ENCODE results near the gene KCNQ2. TPM values are rescaled to one million over a fixed set of nuclear protein-coding genes. Genes with fewer than 3 reads are reported as not detected.

Gene KCNQ2
- total and polyA plus RNA-seq, 3 donors from 2014 or later = 36.2 to 60.9 (median 49.2) TPM

DNA sequence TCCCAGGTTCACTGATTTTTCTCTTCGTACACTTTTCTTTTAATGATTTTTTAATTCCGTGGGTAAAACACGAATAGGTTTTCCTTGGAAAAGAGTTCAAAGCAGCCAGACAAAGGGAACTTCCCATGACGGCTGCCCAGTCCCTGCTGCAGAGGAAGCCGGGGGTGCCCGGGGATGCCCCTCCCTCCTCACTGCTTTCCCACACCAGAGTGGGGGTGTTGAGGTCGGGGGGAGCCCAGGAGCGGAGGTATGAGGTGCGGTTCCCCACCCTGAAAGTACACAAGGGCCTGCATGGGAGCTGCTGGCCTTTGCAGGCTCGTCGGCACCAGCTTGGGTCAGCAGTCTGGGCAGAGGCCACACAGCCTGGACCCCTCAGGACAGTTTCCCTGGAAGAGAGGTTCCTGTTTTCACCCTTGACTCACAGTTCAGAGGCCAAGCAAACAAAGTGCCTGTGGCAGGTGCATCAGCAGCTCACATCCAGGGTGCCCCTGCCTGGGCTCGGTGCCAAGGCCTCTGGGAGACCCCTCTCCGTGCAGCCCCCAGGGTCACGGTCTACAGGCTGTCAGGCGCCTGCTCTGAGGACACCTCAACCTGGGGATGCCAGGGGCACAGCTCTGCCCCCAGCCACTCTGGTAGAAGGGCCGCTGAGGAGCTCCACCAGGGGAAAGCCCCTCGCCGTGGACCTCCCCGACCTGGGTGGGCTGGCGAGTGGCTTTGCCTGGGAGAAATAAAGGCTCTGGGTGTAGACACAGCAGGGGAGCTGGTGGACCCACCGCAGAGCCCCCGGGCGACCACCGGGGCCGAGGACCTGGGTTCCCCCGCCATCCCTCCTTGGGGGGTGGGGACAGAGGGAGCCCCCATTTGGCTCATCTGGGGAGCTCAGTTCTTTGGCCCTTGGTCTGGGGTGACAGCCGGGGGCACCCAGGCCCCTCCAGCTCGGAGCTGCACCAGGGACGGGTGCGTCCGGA, 95.9 kb downstream of the KCNQ2 start:
- Histone ChIP-seq H3K27ac (no peak overlapping the region), H3K36me3 (ENCODE audit: low read depth, missing control alignments) (no peaks in the 10 kb centered on the region), H3K27me3 (no peaks in the 10 kb centered on the region), H3K9me3 (no peaks in the 10 kb centered on the region), H3K4me3 (no peak overlapping the region), H3K4me1 (peaks cover 8% of the 10 kb centered on the region)
- intact Hi-C loops (cut with DNase I; ENCODE audit: low total_unique reads) = loop anchor here (5.0 kb wide), 1 partner anchor 59 kb away; no protein-coding TSS in a partner anchor
- no peak for TF ChIP-seq POLR2A (IDR thresholded peaks at IDR 0.05)
- TF ChIP-seq, protein P1, sequence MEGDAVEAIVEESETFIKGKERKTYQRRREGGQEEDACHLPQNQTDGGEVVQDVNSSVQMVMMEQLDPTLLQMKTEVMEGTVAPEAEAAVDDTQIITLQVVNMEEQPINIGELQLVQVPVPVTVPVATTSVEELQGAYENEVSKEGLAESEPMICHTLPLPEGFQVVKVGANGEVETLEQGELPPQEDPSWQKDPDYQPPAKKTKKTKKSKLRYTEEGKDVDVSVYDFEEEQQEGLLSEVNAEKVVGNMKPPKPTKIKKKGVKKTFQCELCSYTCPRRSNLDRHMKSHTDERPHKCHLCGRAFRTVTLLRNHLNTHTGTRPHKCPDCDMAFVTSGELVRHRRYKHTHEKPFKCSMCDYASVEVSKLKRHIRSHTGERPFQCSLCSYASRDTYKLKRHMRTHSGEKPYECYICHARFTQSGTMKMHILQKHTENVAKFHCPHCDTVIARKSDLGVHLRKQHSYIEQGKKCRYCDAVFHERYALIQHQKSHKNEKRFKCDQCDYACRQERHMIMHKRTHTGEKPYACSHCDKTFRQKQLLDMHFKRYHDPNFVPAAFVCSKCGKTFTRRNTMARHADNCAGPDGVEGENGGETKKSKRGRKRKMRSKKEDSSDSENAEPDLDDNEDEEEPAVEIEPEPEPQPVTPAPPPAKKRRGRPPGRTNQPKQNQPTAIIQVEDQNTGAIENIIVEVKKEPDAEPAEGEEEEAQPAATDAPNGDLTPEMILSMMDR (IDR thresholded peaks at IDR 0.05) = no peak
- 62 to 68% methylated on average over 16 to 30 of the region's 31 CpGs for WGBS, 2 donors
- DNase-seq = no peak

DNA sequence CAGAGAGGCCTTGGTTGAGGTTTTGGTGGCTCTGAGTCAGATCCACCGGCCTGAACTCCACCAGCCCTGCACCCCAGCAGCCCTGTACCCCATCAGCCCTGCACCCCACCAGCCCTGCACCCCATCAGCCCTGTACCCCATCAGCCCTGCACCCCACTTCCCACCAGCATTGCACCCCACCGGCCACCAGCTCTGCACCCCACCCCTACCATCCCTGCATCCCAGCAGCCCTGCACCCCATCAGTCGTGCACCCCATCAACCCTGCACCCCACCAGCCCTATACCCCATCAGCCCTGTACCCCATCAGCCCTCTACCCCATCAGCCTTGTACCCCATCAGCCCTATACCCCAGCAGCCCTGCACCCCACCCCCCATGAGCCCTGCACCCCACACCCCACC, 97.0 kb downstream of the KCNQ2 start:
- Histone ChIP-seq H3K4me1 (peaks cover 8% of the 10 kb centered on the region), H3K9me3 (no peaks in the 10 kb centered on the region), H3K27ac (no peak overlapping the region), H3K4me3 (no peak overlapping the region), H3K27me3 (no peaks in the 10 kb centered on the region), H3K36me3 (ENCODE audit: low read depth, missing control alignments) (no peaks in the 10 kb centered on the region)
- WGBS, 2 donors = 88 to 91% methylated on average over 2 to 3 of the region's 3 CpGs
- no peak for TF ChIP-seq POLR2A (IDR thresholded peaks at IDR 0.05)
- TF ChIP-seq, protein P1 (IDR thresholded peaks at IDR 0.05) = no peak
- DNase-seq = no peak
- intact Hi-C loops (cut with DNase I; ENCODE audit: low total_unique reads) = loop anchor here (5.0 kb wide), 1 partner anchor 58 kb away; no protein-coding TSS in a partner anchor

DNA sequence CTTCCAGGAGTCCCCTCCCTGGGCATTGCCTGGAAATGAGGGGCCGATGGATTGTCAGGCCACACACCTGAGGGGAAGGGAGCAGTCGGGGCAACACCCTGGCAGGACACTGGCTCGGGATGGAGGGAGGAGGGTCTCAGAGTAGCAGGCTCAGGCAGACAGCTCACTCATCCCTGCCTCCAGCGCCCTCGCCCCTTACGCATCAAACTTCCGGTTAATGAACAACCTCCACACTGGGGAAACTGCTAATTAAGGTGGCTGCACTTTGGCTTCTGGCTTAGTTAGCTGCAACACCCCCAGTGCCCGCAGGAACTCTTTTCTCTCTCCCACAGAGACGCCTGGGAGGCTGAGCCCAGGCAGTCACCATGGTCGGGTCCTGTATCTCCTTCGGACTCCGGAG, 98.0 kb downstream of the KCNQ2 start:
- no peak for TF ChIP-seq POLR2A (IDR thresholded peaks at IDR 0.05)
- TF ChIP-seq, protein P1 (IDR thresholded peaks at IDR 0.05) = no peak
- Histone ChIP-seq H3K9me3 (no peaks in the 10 kb centered on the region), H3K36me3 (ENCODE audit: low read depth, missing control alignments) (no peaks in the 10 kb centered on the region), H3K27ac (no peak overlapping the region), H3K4me3 (no peak overlapping the region), H3K27me3 (no peaks in the 10 kb centered on the region), H3K4me1 (peaks cover 8% of the 10 kb centered on the region)
- no peak for DNase-seq
- intact Hi-C loops (cut with DNase I; ENCODE audit: low total_unique reads) = no loop called here
- WGBS, 2 donors = 73 to 77% methylated on average over 9 to 12 of the region's 12 CpGs

DNA sequence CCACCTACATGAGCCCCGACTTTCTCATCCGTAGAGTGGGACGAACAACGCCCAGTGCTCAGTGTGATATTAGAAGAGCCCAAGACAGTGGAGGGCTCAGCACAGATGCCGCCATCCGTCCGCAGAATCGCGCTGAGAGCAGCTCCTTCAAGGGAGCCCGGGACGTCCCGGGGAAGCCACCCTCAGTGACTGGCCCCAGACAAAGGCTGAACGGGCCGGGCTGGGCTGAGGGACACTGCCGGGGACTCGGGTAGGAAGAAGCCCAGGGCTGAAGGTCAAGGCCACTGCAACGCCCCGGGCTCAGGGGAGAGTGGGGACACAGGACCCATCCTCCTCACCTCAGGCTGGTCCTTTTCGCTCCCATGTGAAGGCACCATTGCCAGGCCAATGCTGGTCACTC, 98.5 kb downstream of the KCNQ2 start:
- H3K27ac ChIP-seq = no peak overlapping the region
- no peak overlapping the region for H3K4me3 ChIP-seq
- 84 to 91% methylated on average over 18 to 19 of the region's 19 CpGs for WGBS, 2 donors
- DNase-seq = no peak
- H3K9me3 ChIP-seq = no peaks in the 10 kb centered on the region
- H3K27me3 ChIP-seq = no peaks in the 10 kb centered on the region
- intact Hi-C loops (cut with DNase I; ENCODE audit: low total_unique reads) = no loop called here
- peaks cover 8% of the 10 kb centered on the region for H3K4me1 ChIP-seq
- no peak for TF ChIP-seq POLR2A (IDR thresholded peaks at IDR 0.05)
- TF ChIP-seq, protein P1 (IDR thresholded peaks at IDR 0.05) = no peak
- H3K36me3 ChIP-seq (ENCODE audit: low read depth, missing control alignments) = no peaks in the 10 kb centered on the region

Data from testis (tissue), 3 donors.